HAP-1 (cell line): ENCODE results near the gene APOL5.

Experiments used
- DNase-seq, 2 experiments: peaks; one replicate each; pipeline ENCODE4 v3.0.0-alpha.2; 2016 to 2020; ENCODE audit warnings: low spot score in 2 of 2
- H3K27me3 ChIP-seq: fragments of 250-450 bp; sonication (Bioruptor Pico); 2 replicates; pipeline ENCODE4 v1.5.1; 2020; ENCODE audit warnings: low read depth, mild to moderate bottlenecking, moderate library complexity
- H3K36me3 ChIP-seq: fragments of 250-450 bp; sonication (Bioruptor Pico); replicated peaks from 2 replicates; pipeline ENCODE4 v1.5.1; 2020; ENCODE audit warnings: mild to moderate bottlenecking
- H3K4me1 ChIP-seq: fragments of 250-450 bp; sonication (Bioruptor Pico); 2 replicates; pipeline ENCODE4 v1.5.1; 2020; ENCODE audit warnings: mild to moderate bottlenecking
- H3K4me3 ChIP-seq: fragments of 250-450 bp; sonication (Bioruptor Pico); 2 replicates; pipeline ENCODE4 v1.5.1; 2020; ENCODE audit warnings: mild to moderate bottlenecking, moderate library complexity
- H3K9me3 ChIP-seq: fragments of 250-450 bp; sonication (Bioruptor Pico); 2 replicates; pipeline ENCODE4 v1.5.1; 2020; ENCODE audit warnings: mild to moderate bottlenecking, moderate library complexity
- in situ Hi-C: fragments of 300-500 bp; cut with MboI; formaldehyde crosslinking; loops from 3 replicates; pipeline ENCODE4 v1.14.3; 2020; ENCODE audit warnings: low sequenced_read_pairs, inconsistent platforms, mixed read lengths

The APOL5 gene

DNA sequence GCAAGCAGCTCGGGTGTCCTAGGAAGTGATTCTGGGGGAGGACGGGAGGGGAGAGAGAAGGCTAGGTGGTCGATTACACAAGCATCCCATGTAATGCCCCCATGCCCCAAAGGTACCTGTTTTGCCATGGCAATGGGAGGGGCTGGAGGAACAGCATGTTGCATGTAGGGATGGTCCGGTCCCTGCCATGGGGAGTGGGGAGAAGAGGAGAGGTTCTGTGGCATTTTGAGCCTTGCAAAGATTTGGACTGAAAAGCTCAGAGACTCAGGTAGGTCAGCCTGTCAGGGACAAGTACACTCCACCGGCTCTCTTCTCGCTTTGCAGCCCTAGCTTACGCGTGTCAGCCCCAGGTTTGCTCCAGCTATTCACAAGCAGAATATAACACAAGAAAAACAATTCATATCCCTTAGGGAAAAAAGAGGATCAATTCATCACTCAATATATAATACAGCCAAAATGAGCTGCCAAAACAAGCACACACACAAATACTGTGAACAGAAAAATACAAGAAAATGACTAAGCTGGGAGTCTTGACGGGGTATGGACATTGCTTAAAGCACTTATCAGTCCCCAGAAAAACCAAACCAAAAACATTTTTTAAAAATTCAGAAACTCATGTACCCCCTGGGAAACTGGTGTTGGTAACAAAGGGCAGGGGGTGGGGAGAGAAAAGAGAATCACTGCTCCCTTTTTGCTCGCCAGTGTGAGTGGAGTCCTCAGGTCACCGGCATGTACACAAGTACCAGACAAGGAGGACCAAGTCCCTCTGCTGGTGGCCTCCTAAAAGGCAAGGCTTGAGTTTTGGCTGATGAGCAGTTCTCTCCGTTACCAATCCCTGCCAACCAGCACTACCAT, 21.6 kb downstream of the APOL5 start:
- DNase-seq = no peak
- Histone ChIP-seq H3K27me3 (no peaks in the 10 kb centered on the region), H3K4me3 (no peak overlapping the region), H3K4me1 (peaks cover 2% of the 10 kb centered on the region), H3K36me3 (no peaks in the 10 kb centered on the region), H3K9me3 (no peaks in the 10 kb centered on the region)
- in situ Hi-C loops = no loop called here

DNA sequence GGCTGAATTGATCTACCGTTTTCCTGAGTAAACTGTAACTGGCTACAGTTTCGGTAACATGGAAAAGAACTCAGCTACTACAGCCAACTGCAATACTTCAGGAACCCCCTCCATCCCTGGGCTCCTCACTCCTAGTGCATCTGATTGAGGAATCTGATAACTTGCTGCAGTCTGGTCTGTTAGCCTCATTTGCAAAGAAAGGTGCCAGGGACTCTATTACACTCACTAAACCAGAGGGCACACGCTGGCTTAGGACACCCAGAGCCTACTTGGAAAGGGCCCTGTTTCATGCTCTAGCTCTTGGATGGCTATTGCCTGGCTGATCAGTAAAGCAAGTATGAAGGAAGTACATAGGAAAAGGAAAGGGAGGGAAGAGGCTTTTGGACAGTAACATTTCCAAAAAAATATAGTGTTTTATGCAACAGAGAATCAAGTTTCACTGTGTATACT, 22.3 kb downstream of the APOL5 start:
- Histone ChIP-seq H3K36me3 (no peaks in the 10 kb centered on the region), H3K4me3 (no peak overlapping the region), H3K9me3 (no peaks in the 10 kb centered on the region), H3K27me3 (no peaks in the 10 kb centered on the region), H3K4me1 (peaks cover 2% of the 10 kb centered on the region)
- no peak for DNase-seq
- in situ Hi-C loops = no loop called here

DNA sequence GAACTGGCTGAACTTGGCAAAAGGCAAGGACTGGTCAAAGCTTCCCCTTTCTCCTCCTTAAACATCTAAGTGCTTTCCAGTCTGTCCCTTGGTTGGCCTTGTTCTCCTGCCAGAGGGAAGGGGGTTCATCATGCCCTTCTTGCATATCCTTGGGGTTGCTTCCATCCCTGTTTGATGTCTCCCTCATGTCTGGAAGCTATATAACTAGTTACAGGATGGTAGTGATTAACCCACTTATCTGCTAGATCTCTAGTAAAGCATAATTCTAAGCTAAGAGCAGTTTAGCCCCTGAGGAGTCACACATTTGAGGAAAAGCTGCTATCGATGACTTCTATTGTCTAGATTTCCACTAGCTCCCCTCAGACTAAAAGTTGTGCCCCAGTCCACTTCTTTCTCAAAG, 22.9 kb downstream of the APOL5 start:
- Histone ChIP-seq H3K36me3 (no peaks in the 10 kb centered on the region), H3K9me3 (no peaks in the 10 kb centered on the region), H3K4me1 (peaks cover 2% of the 10 kb centered on the region), H3K27me3 (no peaks in the 10 kb centered on the region), H3K4me3 (no peak overlapping the region)
- no peak for DNase-seq
- in situ Hi-C loops = no loop called here

DNA sequence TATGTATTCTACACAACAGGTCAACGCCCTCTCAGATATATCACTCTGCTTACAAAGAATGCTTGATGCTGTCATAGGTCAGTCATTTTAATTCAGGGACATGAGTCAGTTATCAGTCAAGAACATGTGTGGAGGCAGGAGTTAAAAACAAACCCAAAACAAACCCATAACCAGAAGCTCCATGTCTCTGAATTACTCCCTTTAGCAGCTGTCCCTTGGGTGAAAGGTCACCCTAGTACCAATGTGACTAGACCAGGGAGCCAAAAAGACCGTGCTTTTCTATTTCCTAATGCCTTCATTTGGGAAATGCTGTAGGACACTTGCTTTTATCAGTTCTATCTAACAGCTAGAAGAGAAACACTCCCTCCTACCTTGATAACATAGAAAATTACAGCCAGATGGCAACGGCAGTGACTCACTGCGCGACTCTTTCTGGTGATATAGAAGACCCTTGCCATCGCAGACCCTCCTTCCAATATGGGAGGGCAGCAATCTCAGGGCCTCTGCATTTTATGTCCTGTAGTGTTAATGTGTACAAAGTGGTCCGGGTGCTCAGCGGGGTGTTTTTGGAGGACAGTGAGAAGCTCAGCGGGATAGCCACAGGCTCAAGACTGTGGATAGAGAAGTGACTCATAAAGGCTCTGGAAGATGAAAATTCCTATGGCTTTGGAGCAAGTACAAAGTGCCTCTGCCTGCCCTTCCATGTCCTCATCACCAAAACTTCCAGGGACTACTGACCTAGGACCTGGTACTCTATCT, 24.8 kb downstream of the APOL5 start:
- Histone ChIP-seq H3K27me3 (no peaks in the 10 kb centered on the region), H3K4me1 (peaks cover 2% of the 10 kb centered on the region), H3K36me3 (0 out of 2 replicates have a peak, but pooled peaks cover 3% of the 10 kb centered on the region), H3K9me3 (no peaks in the 10 kb centered on the region), H3K4me3 (no peak overlapping the region)
- DNase-seq = no peak
- in situ Hi-C loops = no loop called here

DNA sequence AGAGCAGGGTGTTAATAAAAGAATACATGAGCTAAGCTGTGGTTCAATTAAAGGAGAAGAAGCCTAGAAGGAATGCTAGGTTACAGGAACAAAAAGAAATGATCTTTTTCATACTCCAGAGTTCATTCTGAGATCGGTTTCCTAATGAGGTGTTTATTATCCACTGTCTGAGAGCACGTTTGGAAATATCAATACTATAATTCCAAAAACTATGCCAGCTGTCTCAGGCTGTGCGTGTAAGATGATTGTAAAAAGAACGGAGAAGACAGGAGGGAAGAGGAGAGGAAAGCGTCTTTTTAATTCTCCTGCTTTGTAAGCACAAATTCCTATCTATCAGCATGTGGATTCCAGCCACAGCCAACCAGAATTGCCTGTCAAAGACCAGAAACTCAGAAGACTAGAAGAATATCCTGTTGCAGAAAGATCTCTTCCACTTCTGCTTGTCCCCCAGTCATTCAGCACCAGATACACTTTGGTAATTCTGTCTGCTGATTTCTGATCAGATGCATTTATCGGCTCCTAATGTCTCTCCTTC, 25.7 kb downstream of the APOL5 start:
- in situ Hi-C loops = no loop called here
- no peaks in the 10 kb centered on the region for H3K27me3 ChIP-seq
- peaks cover 3% of the 10 kb centered on the region for H3K4me1 ChIP-seq
- DNase-seq = no peak
- 0 out of 2 replicates have a peak, but pooled peaks cover 3% of the 10 kb centered on the region for H3K36me3 ChIP-seq
- H3K9me3 ChIP-seq = no peaks in the 10 kb centered on the region
- no peak overlapping the region for H3K4me3 ChIP-seq

DNA sequence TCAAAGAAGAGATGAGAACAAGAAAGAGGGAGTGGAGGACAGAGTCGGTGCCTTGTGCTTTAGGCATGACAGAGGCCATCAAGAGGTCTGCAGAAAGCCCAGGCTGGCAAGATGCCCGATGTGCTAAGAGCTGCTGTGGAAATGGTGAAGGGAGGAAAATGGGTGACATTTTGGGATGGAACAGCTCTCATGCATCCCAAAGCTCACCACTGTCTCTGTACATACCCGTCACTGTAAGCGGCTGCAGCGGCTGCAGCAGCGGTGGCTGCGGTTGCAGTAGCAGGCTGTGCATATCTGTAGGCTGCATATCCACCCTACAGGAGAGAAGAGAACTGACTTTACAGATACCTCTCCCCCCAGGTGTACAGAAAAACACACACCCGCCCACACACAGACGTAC, 28.6 kb downstream of the APOL5 start:
- in situ Hi-C loops = no loop called here
- no peak for DNase-seq
- H3K9me3 ChIP-seq = no peaks in the 10 kb centered on the region
- H3K4me1 ChIP-seq = peaks cover 8% of the 10 kb centered on the region; the same call in 1 of the 2 replicates
- H3K27me3 ChIP-seq = no peaks in the 10 kb centered on the region
- H3K4me3 ChIP-seq = no peak overlapping the region
- peaks cover 3% of the 10 kb centered on the region; the same call in 1 of the 2 replicates for H3K36me3 ChIP-seq

DNA sequence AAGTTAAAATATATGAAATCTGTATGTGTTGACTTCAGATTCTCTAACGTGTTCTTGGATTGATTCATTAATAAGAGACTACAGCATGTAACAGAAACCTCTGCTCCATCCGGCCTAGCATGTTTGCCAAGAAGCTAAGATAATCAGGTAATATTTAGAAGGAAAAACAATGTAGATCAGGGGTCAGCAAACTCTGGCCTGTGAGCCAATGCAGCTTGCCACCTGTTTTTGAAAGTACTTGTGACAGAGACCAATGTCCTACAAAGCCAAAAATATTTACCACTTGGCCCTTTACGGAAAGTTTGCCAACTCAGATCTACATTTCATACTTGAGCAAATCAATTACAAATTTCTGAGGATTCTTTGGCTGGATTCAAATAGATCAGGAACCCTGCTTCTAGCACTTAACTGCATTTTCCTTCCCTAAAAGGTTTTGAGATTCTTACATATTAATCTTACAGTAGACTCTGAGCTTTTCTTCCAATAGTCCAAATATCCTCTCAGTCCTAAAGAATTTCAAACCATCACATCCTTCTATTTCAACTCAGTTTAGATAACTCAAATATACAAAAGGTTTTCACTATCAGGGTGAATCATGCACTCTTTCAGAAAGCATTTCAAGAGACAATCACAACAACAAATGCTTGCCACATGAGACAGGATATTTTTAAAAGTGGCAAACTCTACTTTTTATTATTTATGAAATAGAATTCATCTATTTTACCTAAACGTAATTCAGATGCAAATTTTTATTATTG, 29.5 kb downstream of the APOL5 start:
- DNase-seq = no peak
- H3K36me3 ChIP-seq = peaks cover 3% of the 10 kb centered on the region; the same call in 1 of the 2 replicates
- no peaks in the 10 kb centered on the region for H3K27me3 ChIP-seq
- no peaks in the 10 kb centered on the region for H3K9me3 ChIP-seq
- peaks cover 11% of the 10 kb centered on the region; the same call in 1 of the 2 replicates for H3K4me1 ChIP-seq
- H3K4me3 ChIP-seq = no peak overlapping the region
- in situ Hi-C loops = no loop called here

DNA sequence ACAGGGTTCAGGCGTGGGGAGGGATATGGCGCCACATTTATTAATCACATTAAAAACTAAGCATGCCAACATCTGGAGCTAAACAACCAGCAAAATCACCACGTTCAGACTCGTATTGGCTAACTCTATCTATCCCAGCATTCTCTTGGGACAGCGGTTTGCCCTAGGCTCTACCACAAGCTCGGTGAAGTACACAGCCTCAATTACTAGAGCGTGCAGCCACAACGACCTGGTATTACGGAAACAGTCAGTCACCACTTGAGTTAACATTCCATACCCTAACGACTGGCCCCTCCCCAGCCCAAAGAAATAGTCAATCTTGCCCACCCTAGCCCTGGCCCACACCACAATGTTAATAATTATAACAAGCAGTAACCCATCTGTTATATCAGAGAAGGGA, 32.1 kb downstream of the APOL5 start:
- Histone ChIP-seq H3K4me1 (peaks cover 11% of the 10 kb centered on the region; the same call in 1 of the 2 replicates), H3K9me3 (no peaks in the 10 kb centered on the region), H3K36me3 (peaks cover 3% of the 10 kb centered on the region; the same call in 1 of the 2 replicates), H3K4me3 (no peak overlapping the region), H3K27me3 (no peaks in the 10 kb centered on the region)
- DNase-seq = no peak
- in situ Hi-C loops = no loop called here

DNA sequence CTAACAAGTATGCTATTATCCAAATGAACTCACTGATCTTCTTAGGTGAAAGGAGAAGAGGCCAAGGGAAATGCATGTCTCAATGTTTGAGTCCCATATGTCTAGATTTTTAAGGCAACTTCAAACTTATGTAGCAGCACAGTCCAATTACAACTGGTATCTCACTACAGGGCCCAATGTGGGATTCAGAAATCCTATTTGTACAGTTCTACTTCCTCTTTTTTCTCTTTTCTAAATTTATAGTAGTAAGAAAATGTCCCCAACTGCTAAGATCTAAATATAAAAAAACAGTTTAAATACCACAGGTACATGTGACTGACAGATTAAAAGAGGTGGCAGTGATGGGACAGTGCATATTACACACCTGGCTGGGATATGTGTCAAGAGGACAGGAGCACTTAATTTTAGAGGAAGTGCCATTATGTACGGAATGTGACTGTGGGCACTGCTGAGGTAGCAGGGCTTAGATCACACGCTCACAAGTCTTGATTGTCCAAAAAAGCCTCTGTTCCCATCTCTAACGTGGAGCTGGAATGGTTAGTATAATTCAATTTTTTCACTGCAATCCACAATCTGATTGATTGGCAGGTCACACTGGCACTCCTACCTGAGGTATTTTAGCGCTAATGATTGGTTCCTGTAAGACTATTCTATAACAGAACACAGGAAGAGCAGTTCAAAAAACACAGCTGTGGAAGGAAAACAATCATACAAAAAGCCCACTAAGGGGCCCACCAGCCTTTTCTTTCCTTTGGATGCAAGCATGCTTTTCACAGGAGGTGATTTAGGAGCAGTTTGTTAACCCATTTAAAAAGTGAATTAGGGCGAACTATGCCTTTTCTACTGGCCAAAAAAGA, 34.6 kb downstream of the APOL5 start:
- no peak overlapping the region for H3K4me3 ChIP-seq
- DNase-seq = no peak
- no peaks in the 10 kb centered on the region for H3K27me3 ChIP-seq
- H3K36me3 ChIP-seq = no peaks in the 10 kb centered on the region; the same call in 1 of the 2 replicates
- peaks cover 11% of the 10 kb centered on the region; the same call in 1 of the 2 replicates for H3K4me1 ChIP-seq
- in situ Hi-C loops = no loop called here
- no peaks in the 10 kb centered on the region for H3K9me3 ChIP-seq

DNA sequence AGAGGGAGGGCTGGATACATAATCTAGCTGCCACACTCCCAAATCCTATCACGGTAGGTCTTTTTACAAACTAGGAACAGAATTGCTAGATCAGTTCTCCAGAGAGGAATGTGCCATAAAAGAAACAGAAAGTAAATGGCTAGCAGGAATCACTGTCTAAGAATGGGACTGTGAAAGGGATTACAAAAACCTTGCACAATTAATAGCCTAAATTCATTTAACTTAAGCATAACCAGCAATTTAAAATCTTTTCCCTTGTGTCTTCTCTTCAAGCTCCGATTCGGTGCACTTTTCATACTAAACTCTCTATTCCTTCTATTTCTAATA, 35.2 kb downstream of the APOL5 start:
- in situ Hi-C loops = no loop called here
- DNase-seq = no peak
- Histone ChIP-seq H3K27me3 (no peaks in the 10 kb centered on the region), H3K4me3 (no peak overlapping the region), H3K4me1 (peaks cover 11% of the 10 kb centered on the region; the same call in 1 of the 2 replicates), H3K9me3 (no peaks in the 10 kb centered on the region), H3K36me3 (no peaks in the 10 kb centered on the region; the same call in 1 of the 2 replicates)

DNA sequence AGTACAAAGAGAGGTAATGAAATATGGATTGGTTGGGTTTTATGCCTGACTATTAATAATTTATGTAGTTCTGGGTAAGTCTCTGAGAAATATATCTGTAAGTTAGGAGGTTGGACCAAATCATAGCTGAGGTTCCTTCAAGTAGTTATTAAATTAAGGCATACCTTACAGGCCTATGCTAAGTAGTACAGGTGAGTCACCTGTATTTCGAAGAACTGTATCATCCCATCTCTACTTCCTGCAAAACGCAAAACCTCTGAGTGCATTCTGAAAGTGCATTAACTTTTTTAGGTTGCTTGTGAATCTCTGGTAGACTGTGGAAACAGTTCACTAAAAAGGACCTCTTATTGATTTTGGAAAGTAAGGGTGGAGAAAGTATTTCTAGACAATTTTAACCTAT, 37.1 kb downstream of the APOL5 start:
- H3K9me3 ChIP-seq = no peaks in the 10 kb centered on the region
- no peak for DNase-seq
- H3K27me3 ChIP-seq = no peaks in the 10 kb centered on the region
- no peak overlapping the region for H3K4me3 ChIP-seq
- peaks cover 6% of the 10 kb centered on the region for H3K36me3 ChIP-seq
- in situ Hi-C loops = no loop called here
- peaks cover 8% of the 10 kb centered on the region; the same call in 1 of the 2 replicates for H3K4me1 ChIP-seq

DNA sequence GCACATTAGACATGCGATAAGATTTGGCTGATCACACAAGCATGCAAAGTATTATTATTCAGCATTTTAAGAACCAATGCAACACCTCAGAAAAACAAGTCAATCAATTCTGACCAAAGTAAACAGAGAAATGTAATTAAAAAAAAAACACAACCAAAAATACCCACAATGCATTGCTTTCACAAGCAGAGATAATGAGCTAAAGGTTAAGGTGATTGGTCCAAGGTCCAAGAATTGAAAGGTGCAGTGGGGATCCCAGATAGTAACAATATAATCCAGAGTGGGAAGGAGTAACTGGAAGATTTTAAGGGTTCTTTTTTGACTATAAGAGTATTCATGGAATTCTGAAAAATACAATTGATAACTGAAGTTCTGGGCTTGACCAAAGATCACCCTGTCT, 39.0 kb downstream of the APOL5 start:
- in situ Hi-C loops = no loop called here
- Histone ChIP-seq H3K27me3 (no peaks in the 10 kb centered on the region), H3K4me1 (no peaks in the 10 kb centered on the region), H3K4me3 (no peak overlapping the region), H3K9me3 (no peaks in the 10 kb centered on the region), H3K36me3 (peaks cover 6% of the 10 kb centered on the region)
- DNase-seq = no peak

DNA sequence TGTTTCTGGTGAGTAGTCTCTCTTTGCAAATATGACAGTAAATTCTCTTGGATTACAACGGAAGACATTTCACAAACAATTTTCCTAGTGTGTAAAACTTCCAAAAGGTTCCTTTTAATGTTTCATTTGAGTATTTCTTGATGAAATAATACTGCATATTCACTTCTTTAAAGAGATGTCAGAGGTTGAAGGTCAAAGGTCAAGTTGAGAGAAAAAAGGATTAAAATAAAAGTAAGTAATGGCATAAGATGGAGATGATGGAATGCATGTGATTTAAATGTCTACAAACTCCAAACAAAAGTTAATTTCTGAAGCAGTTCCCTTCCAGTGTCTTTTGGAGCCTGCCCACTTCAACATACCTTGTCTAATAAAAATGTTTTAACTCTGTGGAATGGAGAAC, 40.7 kb downstream of the APOL5 start:
- no peaks in the 10 kb centered on the region for H3K4me1 ChIP-seq
- H3K27me3 ChIP-seq = no peaks in the 10 kb centered on the region
- no peaks in the 10 kb centered on the region for H3K9me3 ChIP-seq
- peaks cover 6% of the 10 kb centered on the region for H3K36me3 ChIP-seq
- no peak for DNase-seq
- in situ Hi-C loops = no loop called here
- no peak overlapping the region for H3K4me3 ChIP-seq
